Thoracic aorta (tissue), 2 donors: ENCODE results near the gene MCM9. TPM values are rescaled to one million over a fixed set of nuclear protein-coding genes. Genes with fewer than 3 reads are reported as not detected.

Source experiments
- ATAC-seq: fragments of 150-250 bp; one replicate; pipeline ENCODE4 v1.8.0; 2017; ENCODE audit warnings: low read depth; ENCODE audit not compliant: insufficient number of reproducible peaks, low FRiP score
- DNase-seq: peaks from one replicate; pipeline ENCODE4 v3.0.0-alpha.2; 2020; ENCODE audit warnings: low spot score
- H3K27ac ChIP-seq, 2 donors: fragments of 200-600 bp; sonication (generic); 1 replicate in 1 of 2; 2 replicates in 1 of 2; pipeline ENCODE4 v1.5.1; 2016; ENCODE audit warnings: mild to moderate bottlenecking in 2 of 2, moderate library complexity in 2 of 2
- H3K27me3 ChIP-seq: fragments of 200-600 bp; sonication (generic); replicated peaks from 2 replicates; pipeline ENCODE4 v1.6.0; 2016; ENCODE audit warnings: mild to moderate bottlenecking; ENCODE audit not compliant: insufficient read depth
- H3K36me3 ChIP-seq: fragments of 200-600 bp; sonication (generic); one replicate; pipeline ENCODE4 v1.5.1; 2016
- H3K4me1 ChIP-seq, 2 donors: fragments of 200-600 bp; sonication (generic); 1 replicate in 1 of 2; 2 replicates in 1 of 2; pipeline versions ENCODE4 v1.5.1 to v1.6.0; 2016; ENCODE audit warnings: low read depth in 2 of 2, mild to moderate bottlenecking in 1 of 2; ENCODE audit not compliant: control insufficient read depth in 1 of 2
- H3K4me3 ChIP-seq: fragments of 200-600 bp; sonication (generic); 2 replicates; pipeline ENCODE4 v1.5.1; 2016; ENCODE audit warnings: mild to moderate bottlenecking
- H3K9me3 ChIP-seq: fragments of 200-600 bp; sonication (generic); 2 replicates; pipeline ENCODE4 v1.5.1; 2016
- CTCF ChIP-seq: fragments of 200-600 bp; sonication (generic); IDR thresholded peaks from one replicate; pipeline ENCODE4 v1.5.1; 2019; ENCODE audit warnings: antibody characterized with exemption
- total RNA-seq, 2 donors: library from RNA; depleted of rRNA; stranded (reverse); fragments of >200 nt; gene quantifications; one replicate each; pipeline versions ENCODE4 v1.1.0 to v1.2.3, GENCODE V29; 2016

The MCM9 gene
- total RNA-seq, 2 donors from 2014 or later: 14.1 to 22.2 TPM

- Histone ChIP-seq H3K27ac (peak overlapping the region in 1 of 2 donors; percentile 6), H3K4me3 (peak overlapping the region; percentile 13), H3K27me3 (no peaks in the 10 kb centered on the region), H3K9me3 (no peaks in the 10 kb centered on the region), H3K36me3 (no peaks in the 10 kb centered on the region), H3K4me1 (peaks cover 15 to 27% of the 10 kb centered on the region in 2 donors)
- ATAC-seq (no peak), DNase-seq (no peak)
- peak; percentile 18 for TF ChIP-seq CTCF
These were observed 38.4 kb downstream of the MCM9 start for GRCh38 chr6:118896339-118897136.

DNA sequence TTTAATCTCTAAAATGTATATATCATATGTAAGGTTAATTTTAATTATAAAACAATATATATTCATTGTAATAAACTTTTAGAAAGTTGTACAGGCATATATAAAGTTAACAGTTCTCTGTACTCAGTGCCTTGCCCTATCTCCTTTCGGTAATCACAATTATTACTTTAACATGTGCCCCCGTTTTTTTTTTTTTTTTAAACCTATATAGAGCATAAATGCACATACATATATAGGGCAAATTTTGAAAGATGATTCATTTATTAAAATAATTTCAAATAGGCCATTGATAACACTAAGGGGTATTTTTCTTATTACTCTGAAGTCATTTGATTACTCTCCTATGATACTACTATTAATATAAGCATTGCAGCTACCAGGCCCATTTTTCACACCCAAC, 39.1 kb downstream of the MCM9 start:
- Histone ChIP-seq H3K27me3 (no peaks in the 10 kb centered on the region), H3K4me3 (peak overlapping the region; percentile 98), H3K4me1 (peaks cover 17 to 34% of the 10 kb centered on the region in 2 donors), H3K27ac (peak overlapping the region in 1 of 2 donors; percentile 6), H3K36me3 (no peaks in the 10 kb centered on the region), H3K9me3 (no peaks in the 10 kb centered on the region)
- ATAC-seq: no peak
- no peak for DNase-seq
- TF ChIP-seq CTCF: no peak

- Histone ChIP-seq H3K27me3 (no peaks in the 10 kb centered on the region), H3K27ac (peak overlapping the region; percentile 87 to 96), H3K9me3 (no peaks in the 10 kb centered on the region), H3K4me1 (peaks cover 13 to 35% of the 10 kb centered on the region in 2 donors), H3K4me3 (peak overlapping the region; percentile 98), H3K36me3 (no peaks in the 10 kb centered on the region)
- ATAC-seq (no peak), DNase-seq (no peak)
- TF ChIP-seq CTCF: no peak
These were observed 39.7 kb downstream of the MCM9 start for GRCh38 chr6:118895261-118895560.

- no peaks in the 10 kb centered on the region for H3K27me3 ChIP-seq
- ATAC-seq (peak; percentile 35), DNase-seq (no peak)
- H3K4me1 ChIP-seq: peaks cover 13 to 35% of the 10 kb centered on the region in 2 donors
- no peaks in the 10 kb centered on the region for H3K9me3 ChIP-seq
- H3K4me3 ChIP-seq: peak overlapping the region; percentile 98
- peak overlapping the region; percentile 87 to 96 for H3K27ac ChIP-seq
- no peaks in the 10 kb centered on the region for H3K36me3 ChIP-seq
- TF ChIP-seq CTCF: no peak
These were observed 40.3 kb downstream of the MCM9 start for GRCh38 chr6:118894425-118895260.

DNA sequence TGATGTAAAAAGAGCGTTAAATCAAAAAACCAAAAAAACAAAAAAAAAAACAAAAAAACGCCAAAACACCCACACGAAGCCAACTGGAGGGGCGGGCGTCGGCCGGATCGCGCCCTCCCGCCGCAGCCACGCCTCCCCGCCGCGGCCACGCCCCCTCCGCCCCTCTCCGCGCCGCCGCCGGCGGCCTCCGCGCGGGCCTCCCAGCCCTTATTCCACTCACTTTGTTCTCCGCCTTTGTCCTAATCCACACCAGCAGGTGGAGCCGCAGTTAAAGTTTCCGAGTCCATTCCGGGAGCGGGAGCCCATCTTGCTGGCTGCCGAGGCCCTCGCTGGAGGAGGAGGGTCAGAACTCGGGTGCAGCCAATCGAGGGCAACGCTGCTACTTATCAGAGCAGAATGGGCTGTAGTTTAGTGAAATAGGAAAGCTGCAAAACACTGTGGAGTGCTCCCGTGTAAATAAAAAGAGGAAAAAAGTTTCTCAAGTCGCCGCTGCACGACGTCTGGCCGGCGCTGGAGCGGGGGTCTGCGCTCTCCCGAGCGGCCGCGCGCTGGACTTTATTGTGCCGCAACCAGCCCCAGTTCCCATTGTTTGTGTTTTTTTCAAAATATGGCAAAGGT, 41.0 kb downstream of the MCM9 start, which contains the start of gene ASF1A:
Gene ASF1A, plus strand, starts transcription at position 346 of the 618 bp plus-strand sequence. Its CDS starts 262 bp downstream, at position 608.
- peak; percentile 91 for ATAC-seq
- peak; percentile 91 for DNase-seq
- Histone ChIP-seq H3K27ac (peak within 1 kb of the TSS; percentile 90 to 96), H3K36me3 (no peaks in the 10 kb centered on the region), H3K4me1 (peaks cover 13 to 35% of the 10 kb centered on the region in 2 donors), H3K9me3 (no peaks in the 10 kb centered on the region), H3K4me3 (peak within 1 kb of the TSS; percentile 98), H3K27me3 (no peaks in the 10 kb centered on the region)
- TF ChIP-seq CTCF: peak; percentile 39
